Colonic mucosa (tissue), 4 donors: ENCODE data around the gene TOM1L1. TPM values are rescaled to one million over a fixed set of nuclear protein-coding genes. Genes with fewer than 3 reads are reported as not detected.

Experiments
- DNase-seq: peaks from one replicate; pipeline ENCODE4 v3.0.0-alpha.2; 2020
- H3K27ac ChIP-seq: fragments of 200-600 bp; one replicate; pipeline ENCODE4 v1.8.0; 2021
- H3K27me3 ChIP-seq: fragments of 200-600 bp; one replicate; pipeline ENCODE4 v1.8.0; 2021
- H3K36me3 ChIP-seq: fragments of 200-600 bp; one replicate; pipeline ENCODE4 v1.8.0; 2021
- H3K4me1 ChIP-seq: fragments of 200-600 bp; one replicate; pipeline ENCODE4 v1.8.0; 2021; ENCODE audit warnings: mild to moderate bottlenecking
- H3K4me3 ChIP-seq: fragments of 200-600 bp; one replicate; pipeline ENCODE4 v1.8.0; 2021
- H3K9ac ChIP-seq, 2 donors: one replicate each; pipeline ENCODE4 v1.7.0; 2013; ENCODE audit warnings: control low read depth in 2 of 2, low read depth in 2 of 2, low read length in 2 of 2
- H3K9me3 ChIP-seq: fragments of 200-600 bp; one replicate; pipeline ENCODE4 v1.8.0; 2021
- CTCF ChIP-seq: fragments of 200-600 bp; IDR thresholded peaks from one replicate; pipeline ENCODE4 v1.8.0; 2022; ENCODE audit warnings: antibody characterized with exemption, mild to moderate bottlenecking
- intact Hi-C: fragments of 100-400 bp; cut with DNase I; formaldehyde crosslinking; loops from one replicate; pipeline ENCODE4 v1.14.1; 2022
- total RNA-seq, 2 donors: library from RNA; stranded (reverse); fragmentation: NEBNext Ultra II Directional in 1 of 2; extraction: Animal tissue kit (Norgen Biotek cat#: 25700) in 1 of 2; gene quantifications; one replicate each; pipeline ENCODE4 v1.2.1, GENCODE V29; 2021
- donor health status: healthy.
- donor health status: DM: no; HTN: no; CAD: no.
- donor health status: DM: no; HTN: no; CAD: no.

TOM1L1 gene
- total RNA-seq, 2 donors from 2014 or later: 56.7 to 67.3 TPM

- Histone ChIP-seq H3K4me1 (peaks cover 5% of the 10 kb centered on the region), H3K36me3 (no peaks in the 10 kb centered on the region), H3K27me3 (no peaks in the 10 kb centered on the region), H3K9ac (no peak overlapping the region), H3K27ac (no peak overlapping the region), H3K9me3 (no peaks in the 10 kb centered on the region), H3K4me3 (no peak overlapping the region)
- no peak for TF ChIP-seq CTCF
- no peak for DNase-seq
- intact Hi-C loops: no loop called here
These were observed 71.2 kb downstream of the TOM1L1 start for GRCh38 chr17:54971901-54972300.

GRCh38 chr17:54972406-54973138, 71.9 kb downstream of the TOM1L1 start:
- H3K9ac ChIP-seq: no peak overlapping the region
- no peak for TF ChIP-seq CTCF
- intact Hi-C loops: no loop called here

GRCh38 chr17:54974759-54975158, 74.1 kb downstream of the TOM1L1 start:
- no peaks in the 10 kb centered on the region for H3K4me1 ChIP-seq
- DNase-seq: no peak
- intact Hi-C loops: no loop called here
- no peak overlapping the region for H3K27ac ChIP-seq
- no peaks in the 10 kb centered on the region for H3K27me3 ChIP-seq
- H3K9ac ChIP-seq: no peak overlapping the region
- no peaks in the 10 kb centered on the region for H3K36me3 ChIP-seq
- no peak overlapping the region for H3K4me3 ChIP-seq
- no peaks in the 10 kb centered on the region for H3K9me3 ChIP-seq
- TF ChIP-seq CTCF: no peak

More at GRCh38 chr17:54972406-54973138, 71.9 kb downstream of the TOM1L1 start:
- Histone ChIP-seq H3K27me3 (no peaks in the 10 kb centered on the region), H3K4me3 (no peak overlapping the region), H3K27ac (no peak overlapping the region), H3K9me3 (no peaks in the 10 kb centered on the region), H3K36me3 (no peaks in the 10 kb centered on the region), H3K4me1 (peaks cover 5% of the 10 kb centered on the region)
- DNase-seq: no peak

- TF ChIP-seq CTCF: no peak
These were observed 75.7 kb downstream of the TOM1L1 start for GRCh38 chr17:54976316-54976715.

GRCh38 chr17:54977744-54978143, 77.1 kb downstream of the TOM1L1 start:
- no peak for TF ChIP-seq CTCF
- H3K36me3 ChIP-seq: no peaks in the 10 kb centered on the region

More at GRCh38 chr17:54976316-54976715, 75.7 kb downstream of the TOM1L1 start:
- Histone ChIP-seq H3K27me3 (no peaks in the 10 kb centered on the region), H3K27ac (no peak overlapping the region), H3K36me3 (no peaks in the 10 kb centered on the region), H3K4me3 (no peak overlapping the region), H3K4me1 (no peaks in the 10 kb centered on the region), H3K9me3 (no peaks in the 10 kb centered on the region), H3K9ac (no peak overlapping the region)
- DNase-seq: no peak
- intact Hi-C loops: no loop called here

More at GRCh38 chr17:54977744-54978143, 77.1 kb downstream of the TOM1L1 start:
- Histone ChIP-seq H3K27ac (no peak overlapping the region), H3K9ac (no peak overlapping the region), H3K27me3 (no peaks in the 10 kb centered on the region), H3K9me3 (no peaks in the 10 kb centered on the region), H3K4me1 (no peaks in the 10 kb centered on the region), H3K4me3 (no peak overlapping the region)
- intact Hi-C loops: no loop called here
- DNase-seq: no peak
